ENCODE measurements around the gene ARMC12.

DNA sequence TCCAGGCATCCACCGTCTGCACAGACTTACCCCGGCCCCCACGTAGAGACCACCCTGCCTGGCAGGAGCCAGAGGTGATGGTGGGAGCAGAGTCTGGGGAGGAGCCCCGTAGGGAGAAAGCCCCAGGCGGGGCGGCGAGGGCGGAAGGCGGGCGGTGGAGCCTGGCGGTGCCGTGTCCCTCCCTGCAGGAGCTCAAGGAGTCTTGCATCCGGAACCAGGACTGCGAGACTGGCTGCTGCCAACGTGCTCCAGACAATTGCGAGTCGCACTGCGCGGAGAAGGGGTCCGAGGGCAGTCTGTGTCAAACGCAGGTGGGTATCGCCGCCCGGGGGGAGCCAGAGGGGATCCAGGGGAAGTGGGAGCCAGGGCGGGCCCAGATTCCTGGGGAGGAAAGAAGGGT, 50.0 kb downstream of the ARMC12 start:
- TF ChIP-seq EZH2 (IDR thresholded peaks at IDR 0.05) (no peak), POLR2AphosphoS5 (IDR thresholded peaks at IDR 0.05; ENCODE audit: borderline replicate concordance, low read depth, low read length) (no peak), FOXP2 (optimal IDR thresholded peaks at IDR 0.05; ENCODE audit: control extremely low read depth, extremely low read length, insufficient read depth) (no peak)

Measured in SK-N-MC (cell line).